Transverse colon (tissue), 4 donors: ENCODE data around the gene ZNF165. TPM values are rescaled to one million over a fixed set of nuclear protein-coding genes. Genes with fewer than 3 reads are reported as not detected.

Experiments used
- total RNA-seq, 4 donors: library from RNA; depleted of rRNA; stranded (reverse); fragments of >200 nt; gene quantifications; one replicate each; pipeline ENCODE4 v1.1.0, GENCODE V29; 2016

ZNF165 gene
- total RNA-seq, 4 donors from 2014 or later, result 1.1 to 20.1 (median 3.8) TPM

Other genes starting within 250 kb of the ZNF165 start
- gene OR2B2, start 168.2 kb upstream of the ZNF165 start, total RNA-seq, result not detected
- gene OR2B6, start 123.3 kb upstream of the ZNF165 start, total RNA-seq, result not detected
- gene ZSCAN16, start 44.0 kb downstream of the ZNF165 start, total RNA-seq, result 10 to 100 TPM in 1 of 4 donors, 1 to 10 TPM in 2, not detected in 1; 7.5 to 19.5 (median 9.5) TPM
- gene ZKSCAN8, start 61.3 kb downstream of the ZNF165 start, total RNA-seq, result 10 to 100 TPM; 12.3 to 37.0 (median 15.5) TPM
- gene ZSCAN9, start 144.7 kb downstream of the ZNF165 start, total RNA-seq, result 10 to 100 TPM; 12.6 to 26.1 (median 16.7) TPM
- gene ZKSCAN4, start 171.7 kb downstream of the ZNF165 start, total RNA-seq, result 1 to 10 TPM in 3 of 4 donors, under 1 TPM in 1; 0.60 to 9.0 (median 4.9) TPM
- gene NKAPL, start 178.7 kb downstream of the ZNF165 start, total RNA-seq, result 1 to 10 TPM in 1 of 4 donors, under 1 TPM in 2, not detected in 1; 0.55 to 7.9 (median 0.64) TPM
- 10 to 100 TPM; 13.9 to 19.4 (median 17.6) TPM for gene ZSCAN26, start 186.6 kb downstream of the ZNF165 start, total RNA-seq
- gene PGBD1, start 201.0 kb downstream of the ZNF165 start, total RNA-seq, result 1 to 10 TPM in 3 of 4 donors, under 1 TPM in 1; 0.75 to 3.2 (median 2.3) TPM